Esophagus squamous epithelium (tissue), 5 donors: ENCODE measurements around the gene TMEM255B. TPM values are rescaled to one million over a fixed set of nuclear protein-coding genes. Genes with fewer than 3 reads are reported as not detected.

Source experiments
- DNase-seq: peaks from one replicate; lab custom pipeline; 2025; lab: John Stamatoyannopoulos, UW
- H3K27ac ChIP-seq, 4 donors: fragments of 200-600 bp; sonication (generic); one replicate each; pipeline ENCODE4 v1.5.1; 2016 to 2019; ENCODE audit warnings: mild to moderate bottlenecking in 1 of 4
- H3K27me3 ChIP-seq, 4 donors: fragments of 200-600 bp; sonication (generic); 1 replicate in 3 of 4; 2 replicates in 1 of 4; pipeline versions ENCODE4 v1.5.1 to v1.6.0; 2017 to 2021; ENCODE audit warnings: antibody characterized with exemption in 1 of 4
- H3K36me3 ChIP-seq, 3 donors: fragments of 200-600 bp; sonication (generic); one replicate each; pipeline ENCODE4 v1.5.1; 2016 to 2019
- H3K4me1 ChIP-seq, 3 donors: fragments of 200-600 bp; sonication (generic); one replicate each; pipeline ENCODE4 v1.5.1; 2017 to 2019
- H3K4me3 ChIP-seq, 4 donors: fragments of 200-600 bp; sonication (generic); 1 replicate in 3 of 4; 2 replicates in 1 of 4; pipeline ENCODE4 v1.5.1; 2016 to 2019; ENCODE audit warnings: mild to moderate bottlenecking in 2 of 4, moderate library complexity in 1 of 4
- H3K9me3 ChIP-seq, 3 donors: fragments of 200-600 bp; sonication (generic); one replicate each; pipeline ENCODE4 v1.5.1; 2016 to 2019
- POLR2A ChIP-seq, 4 donors: fragments of 450-650 bp; IDR thresholded peaks; one replicate each; pipeline ENCODE4 v1.6.1; 2017; ENCODE audit warnings: antibody characterized with exemption in 4 of 4, mild to moderate bottlenecking in 4 of 4, moderate library complexity in 3 of 4
- WGBS, 2 donors: methylation state at CpG; one replicate each; pipeline ENCODE4 v1.1.5; 2018; 5-methylcytosine and 5-hydroxymethylcytosine counted together
- intact Hi-C: fragments of 100-400 bp; cut with DNase I; formaldehyde crosslinking; loops from one replicate; pipeline ENCODE4 v1.15.0; 2022
- total RNA-seq, 4 donors: library from RNA; depleted of rRNA; stranded (reverse); fragments of >200 nt; gene quantifications; one replicate each; pipeline ENCODE4 v1.1.0, GENCODE V29; 2016
- TF ChIP-seq, protein P1 (sequence below), 6 experiments: fragments of 450-650 bp in 4 of 6; fragments of 200-600 bp in 2 of 6; sonication (generic) in 2 of 6; IDR thresholded peaks; one replicate each; pipeline ENCODE4 v1.5.1; 2016 to 2019; ENCODE audit warnings: antibody characterized with exemption in 6 of 6, mild to moderate bottlenecking in 4 of 6, moderate library complexity in 4 of 6
- donor health status: DM: yes; HTN: yes; CAD: no.

Gene TMEM255B
- total RNA-seq, 4 donors from 2014 or later, result 0.30 to 9.2 (median 3.2) TPM; not detected in 1

DNA sequence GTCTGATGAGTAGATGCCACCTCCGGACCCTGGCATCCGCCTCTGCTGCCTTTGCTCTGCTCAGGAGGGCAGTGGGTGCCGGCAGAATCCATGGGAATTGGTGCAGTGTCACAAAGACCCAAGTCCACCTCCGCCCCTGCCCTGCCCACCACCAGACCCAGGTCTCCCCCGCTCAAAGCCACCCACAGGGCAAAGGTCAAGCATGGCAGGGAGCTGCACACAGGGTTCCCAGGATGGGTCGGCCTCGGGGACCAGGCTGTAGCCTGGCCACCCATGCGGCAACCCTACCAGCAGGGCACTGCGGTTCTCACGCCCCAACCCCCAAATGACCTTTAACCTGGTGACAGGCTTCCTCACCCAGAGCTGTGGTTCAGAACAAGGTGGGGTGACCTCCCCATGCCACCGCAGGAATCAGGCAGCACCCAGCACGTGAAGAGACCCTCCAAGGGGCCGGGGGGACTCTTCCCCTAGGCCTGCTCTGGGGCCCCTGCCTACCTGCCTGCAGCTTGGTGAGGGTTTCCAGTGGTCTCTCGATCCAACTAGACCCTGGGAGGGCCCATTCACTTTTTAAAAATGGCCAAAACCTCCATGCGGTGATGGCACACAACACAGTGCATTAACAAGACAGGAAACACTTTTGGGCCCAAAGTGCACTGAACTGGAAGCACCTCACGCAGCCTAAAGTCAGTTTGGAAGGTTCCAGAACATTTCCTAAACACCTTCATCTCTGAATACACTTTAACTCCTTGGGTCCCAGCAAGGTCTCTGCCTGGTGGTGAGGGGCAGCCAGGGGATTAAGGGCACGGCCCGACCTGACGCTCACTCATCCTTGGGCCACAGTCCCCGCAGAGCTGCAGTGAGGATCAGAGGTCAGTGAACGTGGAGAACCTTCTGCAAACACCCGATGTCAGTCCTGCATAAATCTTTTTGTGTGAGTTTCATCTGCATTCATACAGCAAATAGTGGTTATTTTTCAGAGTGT is 93.8 kb downstream of the TMEM255B start:
- H3K27ac ChIP-seq, result peak overlapping the region in 3 of 4 donors; percentile 51 to 75 (median 58)
- intact Hi-C loops, result no loop called here
- peaks cover 62 to 88% (median 80%) of the 10 kb centered on the region in 3 donors for H3K4me1 ChIP-seq
- no peaks in the 10 kb centered on the region for H3K36me3 ChIP-seq
- no peaks in the 10 kb centered on the region for H3K27me3 ChIP-seq
- TF ChIP-seq POLR2A (IDR thresholded peaks at IDR 0.05), result no peak
- TF ChIP-seq, protein P1, sequence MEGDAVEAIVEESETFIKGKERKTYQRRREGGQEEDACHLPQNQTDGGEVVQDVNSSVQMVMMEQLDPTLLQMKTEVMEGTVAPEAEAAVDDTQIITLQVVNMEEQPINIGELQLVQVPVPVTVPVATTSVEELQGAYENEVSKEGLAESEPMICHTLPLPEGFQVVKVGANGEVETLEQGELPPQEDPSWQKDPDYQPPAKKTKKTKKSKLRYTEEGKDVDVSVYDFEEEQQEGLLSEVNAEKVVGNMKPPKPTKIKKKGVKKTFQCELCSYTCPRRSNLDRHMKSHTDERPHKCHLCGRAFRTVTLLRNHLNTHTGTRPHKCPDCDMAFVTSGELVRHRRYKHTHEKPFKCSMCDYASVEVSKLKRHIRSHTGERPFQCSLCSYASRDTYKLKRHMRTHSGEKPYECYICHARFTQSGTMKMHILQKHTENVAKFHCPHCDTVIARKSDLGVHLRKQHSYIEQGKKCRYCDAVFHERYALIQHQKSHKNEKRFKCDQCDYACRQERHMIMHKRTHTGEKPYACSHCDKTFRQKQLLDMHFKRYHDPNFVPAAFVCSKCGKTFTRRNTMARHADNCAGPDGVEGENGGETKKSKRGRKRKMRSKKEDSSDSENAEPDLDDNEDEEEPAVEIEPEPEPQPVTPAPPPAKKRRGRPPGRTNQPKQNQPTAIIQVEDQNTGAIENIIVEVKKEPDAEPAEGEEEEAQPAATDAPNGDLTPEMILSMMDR (IDR thresholded peaks at IDR 0.05), result no peak
- DNase-seq, result no peak
- no peak overlapping the region for H3K4me3 ChIP-seq
- no peaks in the 10 kb centered on the region for H3K9me3 ChIP-seq
- 74 to 75% methylated on average over 8 to 14 of the region's 22 CpGs for WGBS, 2 donors

DNA sequence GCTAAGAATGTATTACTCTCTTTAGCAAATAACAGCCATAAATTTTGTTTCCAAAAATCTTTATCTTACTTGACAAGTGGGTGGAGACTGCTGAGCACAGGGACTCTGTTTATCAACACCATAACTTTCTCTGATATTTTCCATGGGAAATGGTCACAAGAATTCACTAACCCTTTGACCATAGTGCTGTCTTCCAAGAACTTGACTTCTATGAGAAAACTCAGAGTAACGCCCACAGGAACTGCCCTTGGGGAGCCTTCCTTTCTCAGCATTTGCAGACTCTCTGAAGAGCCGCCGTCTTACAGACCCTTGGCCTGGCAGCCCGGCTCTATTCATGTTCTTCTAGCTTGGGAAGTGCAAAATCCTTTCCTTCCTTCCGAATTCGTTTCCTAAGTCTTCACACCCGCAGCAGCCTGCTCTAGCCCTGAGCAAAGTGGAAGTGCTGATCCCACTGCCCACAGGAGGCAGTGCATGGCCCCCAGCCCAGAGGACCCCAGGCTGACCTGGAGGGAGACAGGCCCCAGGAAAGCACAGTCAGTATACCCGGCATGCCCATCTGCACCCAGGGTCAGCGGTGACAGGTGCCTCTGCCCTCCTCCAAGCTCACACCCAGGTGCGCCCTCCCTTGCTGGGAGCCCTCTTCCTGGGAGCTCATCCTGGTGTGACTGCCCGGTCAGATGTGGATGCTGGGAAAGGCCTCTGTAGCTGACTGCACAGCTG is 94.7 kb downstream of the TMEM255B start:
- WGBS, 2 donors, result 57 to 67% methylated on average over 7 to 11 of the region's 11 CpGs
- H3K36me3 ChIP-seq, result no peaks in the 10 kb centered on the region
- peak overlapping the region in 3 of 4 donors; percentile 51 to 75 (median 66) for H3K27ac ChIP-seq
- no peak overlapping the region for H3K4me3 ChIP-seq
- peaks cover 58 to 88% (median 76%) of the 10 kb centered on the region in 3 donors for H3K4me1 ChIP-seq
- TF ChIP-seq, protein P1 (IDR thresholded peaks at IDR 0.05), result no peak
- no peak for TF ChIP-seq POLR2A (IDR thresholded peaks at IDR 0.05)
- no peaks in the 10 kb centered on the region for H3K27me3 ChIP-seq
- no peaks in the 10 kb centered on the region for H3K9me3 ChIP-seq
- DNase-seq, result no peak
- intact Hi-C loops, result no loop called here

DNA sequence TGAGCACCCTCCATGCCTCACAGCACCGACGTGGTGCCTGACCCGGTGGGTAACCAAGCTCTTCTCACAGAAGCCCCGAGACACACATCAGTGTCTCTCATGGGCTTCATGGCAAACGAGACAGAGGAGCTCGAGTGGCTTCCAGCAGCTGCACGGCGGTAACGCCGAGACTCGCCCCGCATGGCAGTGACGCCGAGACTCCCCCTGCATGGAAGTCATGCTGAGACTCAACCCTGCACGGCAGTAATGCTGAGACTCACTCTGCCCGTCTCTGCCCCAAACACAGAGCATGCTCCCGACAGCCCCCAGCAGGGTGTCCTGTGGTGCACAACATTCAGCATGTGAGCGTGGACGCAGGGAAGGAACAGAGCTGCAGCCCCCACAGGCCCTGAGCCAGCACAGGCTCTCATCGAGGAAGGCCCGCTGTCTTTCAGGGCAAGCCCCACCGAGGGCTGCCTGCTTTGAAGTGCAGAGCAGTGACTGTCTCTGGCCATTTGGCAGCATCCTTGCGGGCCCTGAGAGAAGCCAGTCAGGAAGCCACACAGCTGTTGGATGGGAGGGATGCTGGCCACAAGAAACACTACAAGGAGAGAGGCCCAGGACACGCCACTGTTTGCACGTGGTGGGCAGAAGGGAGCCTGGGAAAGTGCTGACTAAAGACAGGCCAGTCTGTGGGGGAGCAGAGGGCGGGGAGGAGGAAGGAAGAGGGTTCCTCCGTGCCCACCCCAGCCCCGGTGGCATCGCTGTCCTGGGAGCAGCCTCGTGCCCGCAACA is 95.4 kb downstream of the TMEM255B start:
- WGBS, 2 donors, result 53 to 59% methylated on average over 18 to 21 of the region's 31 CpGs
- Histone ChIP-seq H3K27me3 (no peaks in the 10 kb centered on the region), H3K27ac (peak overlapping the region in 3 of 4 donors; percentile 51 to 75 (median 66)), H3K4me1 (peaks cover 50 to 81% (median 68%) of the 10 kb centered on the region in 3 donors), H3K4me3 (no peak overlapping the region), H3K9me3 (no peaks in the 10 kb centered on the region), H3K36me3 (no peaks in the 10 kb centered on the region)
- TF ChIP-seq, protein P1 (IDR thresholded peaks at IDR 0.05), result no peak
- TF ChIP-seq POLR2A (IDR thresholded peaks at IDR 0.05), result no peak
- DNase-seq, result no peak
- intact Hi-C loops, result no loop called here

DNA sequence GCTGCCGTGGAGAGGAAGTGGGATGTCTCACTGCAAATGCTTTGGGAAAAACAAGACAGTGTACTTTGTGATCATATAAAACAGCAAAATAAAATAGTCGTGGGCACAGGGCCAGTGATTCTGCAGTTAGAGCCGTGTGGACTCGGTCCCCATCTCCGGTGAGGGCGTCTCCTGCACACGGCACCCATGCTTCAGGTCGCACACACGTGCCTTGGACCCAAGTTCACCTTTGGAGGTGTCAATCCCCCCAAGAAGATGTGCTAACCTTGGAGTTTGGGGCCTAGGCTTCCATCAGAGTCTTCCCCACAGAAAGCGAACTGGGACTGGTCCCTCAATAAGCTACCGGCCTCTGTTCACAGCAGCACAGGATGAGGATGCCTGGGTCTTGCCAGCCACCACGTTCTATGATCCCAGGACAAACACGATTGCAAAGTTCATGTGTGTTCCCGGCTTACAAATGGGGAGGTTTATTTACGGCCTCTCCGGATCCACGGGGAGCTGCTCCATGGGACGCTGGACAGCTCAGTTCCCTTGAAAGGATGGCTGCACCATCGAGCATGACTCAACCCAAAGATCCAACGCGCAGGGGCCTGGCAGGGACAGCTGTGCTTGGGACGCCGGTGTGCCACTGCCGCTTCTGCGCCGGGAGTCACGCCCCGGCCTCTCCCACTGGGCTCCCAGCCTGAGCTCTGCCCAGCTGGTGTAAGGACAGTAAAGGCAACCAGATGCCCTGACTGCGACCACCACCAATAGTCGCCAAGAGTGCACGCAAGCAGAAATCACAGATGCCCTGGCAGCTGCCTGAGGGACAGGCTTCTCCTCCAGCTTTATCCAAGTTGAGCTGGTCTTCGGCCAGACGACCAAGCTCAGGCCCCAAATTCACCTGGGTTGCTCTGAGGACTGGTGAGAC is 96.2 kb downstream of the TMEM255B start:
- peak overlapping the region in 3 of 4 donors; percentile 12 to 75 (median 66) for H3K27ac ChIP-seq
- H3K9me3 ChIP-seq, result no peaks in the 10 kb centered on the region
- 69 to 77% methylated on average over 9 to 26 of the region's 33 CpGs for WGBS, 2 donors
- H3K27me3 ChIP-seq, result no peaks in the 10 kb centered on the region
- H3K36me3 ChIP-seq, result no peaks in the 10 kb centered on the region
- intact Hi-C loops, result no loop called here
- H3K4me3 ChIP-seq, result no peak overlapping the region
- H3K4me1 ChIP-seq, result peaks cover 45 to 81% (median 62%) of the 10 kb centered on the region in 3 donors
- no peak for DNase-seq
- no peak for TF ChIP-seq POLR2A (IDR thresholded peaks at IDR 0.05)
- TF ChIP-seq, protein P1 (IDR thresholded peaks at IDR 0.05), result no peak
